Measurements from ENCODE around the gene BUB3. TPM values are rescaled to one million over a fixed set of nuclear protein-coding genes. Genes with fewer than 3 reads are reported as not detected.

Gene BUB3
- total and polyA plus RNA-seq, 2 of the 13 experiments (the other 11 are each of a cell fraction or from before 2014, with no cell fraction given) = 174 to 188 TPM

- in situ Hi-C loops (cut with HindIII; ENCODE audit: extremely low pct_ligation_motif_present, low pct_unique_long_range_greater_than_20kb) (no loop called here), intact Hi-C loops (cut with micrococcal nuclease; ENCODE audit: unreplicated experiment) (loop anchor here (10.0 kb wide), 1 partner anchor 54 kb away; no protein-coding TSS in a partner anchor)
- no peak for ATAC-seq
- peaks cover 21 to 79% of the 10 kb centered on the region in 2 experiments for H3K27me3 ChIP-seq (ENCODE audit: control insufficient read depth in 1 of 2, insufficient read depth in 2 of 2, low read length in 2 of 2)
- no TSS peak for BruUV-seq (replicated peaks)
- peak overlapping the region in 1 of 3 experiments; percentile 48; a peak in 1 of 6 replicates for H3K4me3 ChIP-seq (replicated peaks in 1 of 3; ENCODE audit: insufficient read depth in 1 of 3, low read depth in 2 of 3, low read length in 3 of 3)
- ChIA-PET POLR2A (interaction anchor here (1.2 kb wide), 1 partner anchor 11 kb away, joined by 6 read pairs; no protein-coding TSS in a partner anchor), CTCF (ENCODE audit: low intra/inter-chr PET ratio, low total read pairs) (no interaction called here)
- no peak overlapping the region for H2AFZ ChIP-seq (ENCODE audit: low read length)
- TF ChIP-seq NR2F6 (IDR thresholded peaks at IDR 0.05) (peak; percentile 37; the same call in 1 of the 2 replicates), NR2F6 (CRISPR knock-in tag; IDR thresholded peaks at IDR 0.05) (no peak), NR2C2 (CRISPR knock-in tag; IDR thresholded peaks at IDR 0.05; ENCODE audit: borderline replicate concordance) (peak; percentile 68; the same call in 1 of the 2 replicates), MNT (IDR thresholded peaks at IDR 0.05) (peak; percentile 57; the same call in 1 of the 2 replicates), GTF2F1 (IDR thresholded peaks at IDR 0.05; ENCODE audit: low read length) (no peak)
- H3K27ac ChIP-seq (ENCODE audit: extremely low read length, insufficient read depth, low read length) = no peak overlapping the region
- H3K36me3 ChIP-seq (replicated peaks in 1 of 2; ENCODE audit: control insufficient read depth in 1 of 2, insufficient read depth in 2 of 2, low read length in 2 of 2) = no peaks in the 10 kb centered on the region
- no peak overlapping the region for H3K9ac ChIP-seq (ENCODE audit: insufficient read depth, low read depth, low read length)
- FAIRE-seq = no peak
- peaks cover 36% of the 10 kb centered on the region for H3K4me1 ChIP-seq (ENCODE audit: insufficient read depth, low read length)
- no peak for DNase-seq (ENCODE audit: low spot score)
- no peaks in the 10 kb centered on the region for H3K9me3 ChIP-seq (ENCODE audit: low read length)
- 60% methylated on average over 18 of the region's 34 CpGs for WGBS (ENCODE audit: low lambda C conversion rate)
- H3K79me2 ChIP-seq (ENCODE audit: insufficient read depth, low read length) = peaks cover 10% of the 10 kb centered on the region
- H4K20me1 ChIP-seq (ENCODE audit: insufficient read depth, low read length) = 0 out of 2 replicates have a peak, but pooled peaks cover 2% of the 10 kb centered on the region
- peak overlapping the region; percentile 63 for H3K4me2 ChIP-seq (ENCODE audit: low read depth, low read length)
These were observed 3.8 kb upstream of the BUB3 start for GRCh38 chr10:123150271-123150985.

Data from HepG2 (cell line).